GM15510 (cell line): Measurements from ENCODE around the gene TP53BP1.
A peak's percentile ranks its signal among the peaks of the same experiment; 100 is the strongest.

Experiments
- POLR2A ChIP-seq: IDR thresholded peaks from 3 replicates; pipeline ENCODE4 v1.6.1; 2011; ENCODE audit warnings: borderline replicate concordance; ENCODE audit not compliant: insufficient read length; ENCODE audit errors: extremely low read depth

TP53BP1 gene

GRCh38 chr15:43492673-43493601 lies at the start of gene TP53BP1:
Gene TP53BP1 (minus strand): TSS chr15:43493156. CDS start chr15:43493043, 113 bp downstream.
- TF ChIP-seq POLR2A: peak; percentile 30

DNA sequence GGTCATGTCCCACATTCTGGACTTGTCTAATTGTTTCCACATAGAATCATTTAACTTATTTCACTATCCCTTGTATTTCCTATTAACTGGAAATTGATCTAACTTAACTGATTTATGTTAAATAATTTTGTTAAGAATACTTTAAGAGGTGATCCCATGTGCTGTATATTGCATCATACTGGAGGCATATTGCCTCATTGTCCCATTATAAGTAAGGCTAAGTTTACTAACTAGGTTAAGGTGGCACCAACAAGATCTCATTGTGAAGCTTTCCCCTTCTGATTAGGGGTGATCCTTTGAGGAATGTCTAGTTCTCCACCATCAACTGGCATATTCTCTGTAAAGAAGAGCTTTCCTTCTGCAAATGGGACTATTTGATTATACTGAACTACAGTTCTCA lies 48.8 kb upstream of the TP53BP1 start:
- TF ChIP-seq POLR2A: no peak

DNA sequence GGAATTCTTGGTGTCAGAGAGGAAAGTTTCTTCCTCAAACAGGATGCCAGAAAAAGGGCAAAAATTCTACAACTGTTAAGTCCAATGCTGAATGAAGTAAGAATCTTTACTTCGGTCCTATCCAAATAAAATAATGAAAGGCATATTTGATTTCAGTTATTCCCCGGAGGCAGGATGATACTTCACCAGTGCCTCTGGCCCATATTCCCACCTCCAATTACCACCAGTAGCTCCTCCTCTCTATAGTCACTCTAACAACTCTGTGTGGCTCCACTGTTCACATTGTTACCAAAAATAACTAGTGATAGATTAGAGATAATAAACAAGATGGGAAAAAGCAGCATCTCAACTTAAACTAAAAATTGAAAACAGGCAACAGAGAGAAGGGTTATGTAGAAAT lies 45.1 kb upstream of the TP53BP1 start:
- TF ChIP-seq POLR2A: no peak

DNA sequence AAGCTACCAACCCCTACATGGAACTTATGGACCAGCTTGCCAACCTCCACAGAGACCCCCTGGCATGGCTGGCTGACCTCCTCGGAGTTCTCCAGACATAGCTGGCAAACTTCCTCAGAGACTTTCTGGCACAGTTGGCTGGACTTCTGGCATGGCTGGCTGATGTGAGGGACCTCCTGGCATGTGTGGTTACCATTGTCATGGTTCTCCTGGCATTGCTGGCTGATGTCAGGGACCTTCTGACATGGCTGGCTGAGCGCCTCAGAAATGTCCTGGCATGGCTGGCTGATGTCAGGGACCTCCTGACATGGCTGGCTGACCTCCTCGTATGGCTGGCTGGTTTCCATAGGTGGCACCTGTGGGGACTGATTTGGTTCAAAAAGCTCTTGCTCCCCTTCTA lies 41.9 kb upstream of the TP53BP1 start:
- no peak for TF ChIP-seq POLR2A

DNA sequence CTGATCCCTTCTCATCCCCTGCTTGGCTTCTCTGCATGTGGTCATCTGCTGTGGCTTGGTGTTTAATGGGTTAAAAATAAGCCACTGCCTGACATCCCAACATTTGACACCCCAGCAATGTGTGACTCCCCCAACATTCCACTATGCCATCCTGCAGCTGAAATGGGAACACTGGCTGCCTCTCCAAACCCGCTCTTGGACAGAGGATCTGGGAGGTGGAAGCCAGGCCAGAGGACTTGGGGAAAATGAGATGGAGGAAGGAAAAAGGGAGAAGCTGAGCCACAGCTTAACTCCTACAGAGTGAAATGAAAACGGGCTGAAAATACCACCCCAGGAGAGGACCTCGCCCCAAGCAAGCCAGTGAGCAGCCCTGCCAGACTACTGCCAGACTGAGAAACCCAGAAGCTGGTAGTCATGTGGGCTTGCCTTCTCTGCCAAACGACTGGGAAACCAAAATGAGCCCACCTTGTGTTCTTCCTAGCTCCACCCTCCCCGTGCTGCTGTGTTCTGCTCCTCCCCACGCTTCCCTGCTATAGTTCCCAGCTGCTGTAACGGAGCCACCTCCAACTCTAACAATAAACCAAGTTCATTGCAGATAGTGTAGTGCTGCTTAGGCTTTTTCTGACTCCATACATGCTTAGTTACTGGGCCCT lies 38.2 kb upstream of the TP53BP1 start:
- no peak for TF ChIP-seq POLR2A

DNA sequence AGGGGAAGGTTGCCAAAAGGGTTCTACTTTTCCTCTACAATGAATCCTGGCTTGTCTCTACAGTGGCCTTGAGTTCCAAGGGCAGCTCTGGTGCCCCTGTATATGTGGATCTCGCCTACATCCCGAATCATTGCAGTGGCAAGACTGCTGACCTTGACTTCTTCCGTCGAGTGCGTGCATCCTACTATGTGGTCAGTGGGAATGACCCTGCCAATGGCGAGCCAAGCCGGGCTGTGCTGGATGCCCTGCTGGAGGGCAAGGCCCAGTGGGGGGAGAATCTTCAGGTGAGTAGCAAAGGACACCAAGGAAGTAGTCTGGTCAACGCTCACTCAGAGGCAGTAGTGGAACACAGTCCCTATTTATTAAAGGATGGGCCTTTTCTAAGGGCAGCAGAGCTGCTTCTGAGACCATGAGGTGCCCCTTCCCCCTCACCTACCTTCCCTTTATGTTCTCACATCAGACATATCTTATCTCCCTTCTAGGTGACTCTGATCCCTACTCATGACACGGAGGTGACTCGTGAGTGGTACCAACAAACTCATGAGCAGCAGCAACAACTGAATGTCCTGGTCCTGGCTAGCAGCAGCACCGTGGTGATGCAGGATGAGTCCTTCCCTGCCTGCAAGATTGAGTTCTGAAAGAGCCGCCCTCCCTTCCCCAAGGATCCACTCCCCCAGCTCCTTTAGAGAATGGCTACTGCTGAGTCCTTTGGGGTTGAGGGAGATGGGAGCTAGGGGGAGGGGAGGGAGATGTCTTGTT lies 36.8 kb upstream of the TP53BP1 start:
- TF ChIP-seq POLR2A: no peak

DNA sequence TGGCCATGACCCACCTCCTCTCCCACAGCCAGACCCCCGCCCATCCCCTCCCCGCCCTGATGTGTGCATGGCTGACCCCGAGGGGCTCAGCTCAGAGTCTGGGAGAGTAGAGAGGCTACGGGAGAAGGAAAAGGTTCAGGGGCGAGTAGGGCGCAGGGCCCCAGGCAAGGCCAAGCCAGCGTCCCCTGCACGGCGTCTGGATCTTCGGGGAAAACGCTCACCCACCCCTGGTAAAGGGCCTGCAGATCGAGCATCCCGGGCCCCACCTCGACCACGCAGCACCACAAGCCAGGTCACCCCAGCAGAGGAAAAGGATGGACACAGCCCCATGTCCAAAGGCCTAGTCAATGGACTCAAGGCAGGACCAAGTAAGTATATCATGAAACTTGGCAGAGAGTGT lies 36.2 kb upstream of the TP53BP1 start:
- no peak for TF ChIP-seq POLR2A

GRCh38 chr15:43528542-43529007 lies 35.6 kb upstream of the TP53BP1 start:
- no peak for TF ChIP-seq POLR2A

GRCh38 chr15:43527802-43528541 lies 35.0 kb upstream of the TP53BP1 start:
- no peak for TF ChIP-seq POLR2A

DNA sequence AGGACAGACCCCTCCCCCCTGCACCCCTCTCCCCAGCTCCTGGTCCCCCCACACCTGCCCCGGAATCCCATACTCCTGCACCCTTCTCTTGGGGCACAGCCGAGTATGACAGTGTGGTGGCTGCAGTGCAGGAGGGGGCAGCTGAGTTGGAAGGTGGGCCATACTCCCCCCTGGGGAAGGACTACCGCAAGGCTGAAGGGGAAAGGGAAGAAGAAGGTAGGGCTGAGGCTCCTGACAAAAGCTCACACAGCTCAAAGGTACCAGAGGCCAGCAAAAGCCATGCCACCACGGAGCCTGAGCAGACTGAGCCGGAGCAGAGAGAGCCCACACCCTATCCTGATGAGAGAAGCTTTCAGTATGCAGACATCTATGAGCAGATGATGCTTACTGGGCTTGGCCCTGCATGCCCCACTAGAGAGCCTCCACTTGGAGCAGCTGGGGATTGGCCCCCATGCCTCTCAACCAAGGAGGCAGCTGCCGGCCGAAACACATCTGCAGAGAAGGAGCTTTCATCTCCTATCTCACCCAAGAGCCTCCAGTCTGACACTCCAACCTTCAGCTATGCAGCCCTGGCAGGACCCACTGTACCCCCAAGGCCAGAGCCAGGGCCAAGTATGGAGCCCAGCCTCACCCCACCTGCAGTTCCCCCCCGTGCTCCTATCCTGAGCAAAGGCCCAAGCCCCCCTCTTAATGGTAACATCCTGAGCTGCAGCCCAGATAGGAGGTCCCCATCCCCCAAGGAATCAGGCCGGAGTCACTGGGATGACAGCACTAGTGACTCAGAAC lies 34.3 kb upstream of the TP53BP1 start:
- TF ChIP-seq POLR2A: no peak

DNA sequence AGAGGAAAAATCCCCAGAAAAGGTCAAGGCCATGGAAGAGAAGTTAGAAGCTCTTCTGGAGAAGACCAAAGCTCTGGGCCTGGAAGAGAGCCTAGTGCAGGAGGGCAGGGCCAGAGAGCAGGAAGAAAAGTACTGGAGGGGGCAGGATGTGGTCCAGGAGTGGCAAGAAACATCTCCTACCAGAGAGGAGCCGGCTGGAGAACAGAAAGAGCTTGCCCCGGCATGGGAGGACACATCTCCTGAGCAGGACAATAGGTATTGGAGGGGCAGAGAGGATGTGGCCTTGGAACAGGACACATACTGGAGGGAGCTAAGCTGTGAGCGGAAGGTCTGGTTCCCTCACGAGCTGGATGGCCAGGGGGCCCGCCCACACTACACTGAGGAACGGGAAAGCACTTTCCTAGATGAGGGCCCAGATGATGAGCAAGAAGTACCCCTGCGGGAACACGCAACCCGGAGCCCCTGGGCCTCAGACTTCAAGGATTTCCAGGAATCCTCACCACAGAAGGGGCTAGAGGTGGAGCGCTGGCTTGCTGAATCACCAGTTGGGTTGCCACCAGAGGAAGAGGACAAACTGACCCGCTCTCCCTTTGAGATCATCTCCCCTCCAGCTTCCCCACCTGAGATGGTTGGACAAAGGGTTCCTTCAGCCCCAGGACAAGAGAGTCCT lies 33.4 kb upstream of the TP53BP1 start:
- no peak for TF ChIP-seq POLR2A

- TF ChIP-seq POLR2A: no peak
These were observed 32.2 kb upstream of the TP53BP1 start for GRCh38 chr15:43525131-43525530.

GRCh38 chr15:43524254-43524845 lies 31.4 kb upstream of the TP53BP1 start:
- no peak for TF ChIP-seq POLR2A
